BE2C (cell line): ENCODE results near the gene PKNOX1.
"Not testable (repeated sequence)": the region's sequence is repeated elsewhere in the genome, so short reads cannot be mapped to it uniquely, and the experiment has no call there.

Experiments
- DNase-seq: peaks from one replicate; pipeline ENCODE4 v3.0.0-alpha.2; 2020
- H3K27me3 ChIP-seq: fragments of 250-450 bp; sonication (Bioruptor Pico); 2 replicates; pipeline ENCODE4 v1.5.1; 2020; ENCODE audit warnings: mild to moderate bottlenecking
- H3K36me3 ChIP-seq: fragments of 250-450 bp; sonication (Bioruptor Pico); 2 replicates; pipeline ENCODE4 v1.5.1; 2020; ENCODE audit warnings: mild to moderate bottlenecking
- H3K4me1 ChIP-seq: fragments of 250-450 bp; sonication (Bioruptor Pico); 2 replicates; pipeline ENCODE4 v1.5.1; 2020
- H3K4me3 ChIP-seq: 2 replicates; pipeline ENCODE4 v1.5.1; 2011; ENCODE audit warnings: low read depth, low read length
- H3K9me3 ChIP-seq: fragments of 250-450 bp; sonication (Bioruptor Pico); 2 replicates; pipeline ENCODE4 v1.5.1; 2020
- CTCF ChIP-seq: IDR thresholded peaks from 2 replicates; pipeline ENCODE4 v1.5.1; 2012; ENCODE audit warnings: mild to moderate bottlenecking, low read depth, low read length

The PKNOX1 gene

GRCh38 chr21:42965211-42965560 is 9.2 kb upstream of the PKNOX1 start:
- no peak for DNase-seq
- no peak for TF ChIP-seq CTCF
- no peak overlapping the region for H3K4me3 ChIP-seq
- H3K4me1 ChIP-seq = no peaks in the 10 kb centered on the region
- no peaks in the 10 kb centered on the region for H3K36me3 ChIP-seq
- no peaks in the 10 kb centered on the region for H3K9me3 ChIP-seq
- H3K27me3 ChIP-seq = no peaks in the 10 kb centered on the region

- H3K27me3 ChIP-seq, H3K9me3 ChIP-seq, H3K4me3 ChIP-seq, H3K4me1 ChIP-seq, DNase-seq, H3K36me3 ChIP-seq: not testable (repeated sequence)
Measured at GRCh38 chr21:42967616-42968015, 6.7 kb upstream of the PKNOX1 start.

GRCh38 chr21:42969193-42969600 is 5.2 kb upstream of the PKNOX1 start:
- no peaks in the 10 kb centered on the region for H3K27me3 ChIP-seq
- H3K36me3 ChIP-seq = no peaks in the 10 kb centered on the region
- H3K9me3 ChIP-seq = no peaks in the 10 kb centered on the region
- DNase-seq = no peak
- no peaks in the 10 kb centered on the region for H3K4me1 ChIP-seq
- no peak for TF ChIP-seq CTCF
- no peak overlapping the region for H3K4me3 ChIP-seq

- Histone ChIP-seq H3K36me3 (no peaks in the 10 kb centered on the region), H3K4me3 (no peak overlapping the region), H3K9me3 (no peaks in the 10 kb centered on the region), H3K27me3 (no peaks in the 10 kb centered on the region), H3K4me1 (no peaks in the 10 kb centered on the region)
- TF ChIP-seq CTCF = no peak
- no peak for DNase-seq
Measured at GRCh38 chr21:42970946-42971653, 3.3 kb upstream of the PKNOX1 start.

- Histone ChIP-seq H3K9me3 (no peaks in the 10 kb centered on the region), H3K4me1 (no peaks in the 10 kb centered on the region), H3K27me3 (no peaks in the 10 kb centered on the region), H3K36me3 (peaks cover 4% of the 10 kb centered on the region; the same call in 1 of the 2 replicates), H3K4me3 (no peak overlapping the region)
- no peak for TF ChIP-seq CTCF
- no peak for DNase-seq
Measured at GRCh38 chr21:42971897-42972275, 2.5 kb upstream of the PKNOX1 start.

GRCh38 chr21:42973309-42973990 is 912 bp upstream of the PKNOX1 start:
- peak overlapping the region; percentile 68 for H3K4me3 ChIP-seq
- no peak for DNase-seq
- H3K9me3 ChIP-seq = no peaks in the 10 kb centered on the region
- H3K4me1 ChIP-seq = no peaks in the 10 kb centered on the region
- H3K27me3 ChIP-seq = no peaks in the 10 kb centered on the region
- H3K36me3 ChIP-seq = peaks cover 8% of the 10 kb centered on the region; the same call in 1 of the 2 replicates
- no peak for TF ChIP-seq CTCF
